ENCODE measurements around the gene FOXO1. TPM values are rescaled to one million over a fixed set of nuclear protein-coding genes. Genes with fewer than 3 reads are reported as not detected.

The FOXO1 gene
- total RNA-seq, 2 experiments from 2014 or later, result 29.2 to 42.1 TPM

- CTCF ChIA-PET (ENCODE audit: unreplicated experiment), result no interaction called here
- POLR2A ChIA-PET, result interaction anchor here (0.8 to 1.0 kb wide), 2 partner anchors 27 to 125 kb away, joined by 3 read pairs; no protein-coding TSS in a partner anchor
- Histone ChIP-seq H3K4me1 (ENCODE audit: insufficient read depth, low read length, poor library complexity, severe bottlenecking) (peaks cover 56% of the 10 kb centered on the region), H3K9me2 (ENCODE audit: insufficient read depth, low read length) (no peaks in the 10 kb centered on the region), H3K4me3 (ENCODE audit: low read depth, low read length, poor library complexity, severe bottlenecking) (no peak overlapping the region), H3K4me2 (ENCODE audit: low read length) (no peak overlapping the region), H3K36me3 (ENCODE audit: insufficient read depth, low read length) (no peaks in the 10 kb centered on the region), H2AFZ (ENCODE audit: low read length) (no peak overlapping the region), H3K27ac (ENCODE audit: low read depth, low read length, poor library complexity, severe bottlenecking) (no peak overlapping the region), H3K79me2 (ENCODE audit: insufficient read depth, low read depth, low read length) (no peaks in the 10 kb centered on the region), H4K20me1 (ENCODE audit: insufficient read depth, low read length) (no peaks in the 10 kb centered on the region), H3K9me3 (ENCODE audit: low read length) (no peaks in the 10 kb centered on the region)
- TF ChIP-seq CTCF (conservative IDR thresholded peaks at IDR 0.05; ENCODE audit: low read length), result no peak
- TF ChIP-seq EZH2phosphoT487 (IDR thresholded peaks at IDR 0.05; ENCODE audit: borderline replicate concordance, low read depth, low read length), result no peak
- no TSS peak for BruUV-seq (replicated peaks)
- no peak for DNase-seq (ENCODE audit: low spot score)
- intact Hi-C loops (cut with micrococcal nuclease; ENCODE audit: unreplicated experiment), result no loop called here
Observed at GRCh38 chr13:40535345-40535836, 131.1 kb downstream of the FOXO1 start.

- BruUV-seq (replicated peaks), result no TSS peak
Observed at GRCh38 chr13:40534456-40534855, 132.0 kb downstream of the FOXO1 start.

More at GRCh38 chr13:40534456-40534855, 132.0 kb downstream of the FOXO1 start:
- Histone ChIP-seq H3K36me3 (ENCODE audit: insufficient read depth, low read length) (no peaks in the 10 kb centered on the region), H3K4me1 (ENCODE audit: insufficient read depth, low read length, poor library complexity, severe bottlenecking) (peaks cover 54% of the 10 kb centered on the region), H3K27ac (ENCODE audit: low read depth, low read length, poor library complexity, severe bottlenecking) (no peak overlapping the region), H3K9me3 (ENCODE audit: low read length) (no peaks in the 10 kb centered on the region), H3K4me2 (ENCODE audit: low read length) (peak overlapping the region; percentile 8), H3K9me2 (ENCODE audit: insufficient read depth, low read length) (no peaks in the 10 kb centered on the region), H3K4me3 (ENCODE audit: low read depth, low read length, poor library complexity, severe bottlenecking) (no peak overlapping the region), H4K20me1 (ENCODE audit: insufficient read depth, low read length) (no peaks in the 10 kb centered on the region), H2AFZ (ENCODE audit: low read length) (peak overlapping the region; percentile 31; the same call in 1 of the 2 replicates), H3K79me2 (ENCODE audit: insufficient read depth, low read depth, low read length) (no peaks in the 10 kb centered on the region)
- CTCF ChIA-PET (ENCODE audit: unreplicated experiment), result no interaction called here
- no peak for DNase-seq (ENCODE audit: low spot score)
- no peak for TF ChIP-seq EZH2phosphoT487 (IDR thresholded peaks at IDR 0.05; ENCODE audit: borderline replicate concordance, low read depth, low read length)
- TF ChIP-seq CTCF (conservative IDR thresholded peaks at IDR 0.05; ENCODE audit: low read length), result no peak
- POLR2A ChIA-PET, result interaction anchor here (0.9 to 1.1 kb wide), 4 partner anchors 15 to 54 kb away, joined by 3 read pairs; no protein-coding TSS in a partner anchor
- intact Hi-C loops (cut with micrococcal nuclease; ENCODE audit: unreplicated experiment), result no loop called here
